ENCODE data around the gene C2CD4D. TPM values are rescaled to one million over a fixed set of nuclear protein-coding genes. Genes with fewer than 3 reads are reported as not detected.

The C2CD4D gene
- total RNA-seq, 2 experiments from 2014 or later = 1.3 to 1.6 TPM

DNA sequence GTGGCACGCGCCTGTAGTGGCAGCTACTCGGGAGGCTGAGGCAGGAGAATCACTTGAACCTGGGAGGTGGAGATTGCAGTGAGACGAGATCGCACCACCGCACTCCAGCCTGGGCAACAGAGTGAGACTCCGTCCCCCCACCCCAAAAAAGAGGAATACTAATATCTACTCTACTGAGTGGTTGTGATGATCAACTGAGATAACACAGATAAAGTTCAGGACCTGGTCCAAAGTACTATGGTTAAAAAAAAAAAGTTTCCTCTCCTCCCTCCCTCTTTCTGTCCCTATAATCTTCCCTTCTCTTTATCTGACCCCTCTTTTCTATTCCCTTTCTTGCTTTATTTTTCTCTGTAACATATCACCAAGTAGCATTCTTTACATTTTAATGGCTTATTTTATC is 4.0 kb downstream of the C2CD4D start:
- Mint-ChIP-seq H3K27me3 (no peaks in the 10 kb centered on the region), H3K4me1 (ENCODE audit: low read depth) (peaks cover 63% of the 10 kb centered on the region), H3K36me3 (ENCODE audit: low read depth) (peaks cover 2% of the 10 kb centered on the region), H3K4me3 (no peak overlapping the region), H3K27ac (no peak overlapping the region), H3K9me3 (no peaks in the 10 kb centered on the region)
- TF ChIP-seq, protein P1, sequence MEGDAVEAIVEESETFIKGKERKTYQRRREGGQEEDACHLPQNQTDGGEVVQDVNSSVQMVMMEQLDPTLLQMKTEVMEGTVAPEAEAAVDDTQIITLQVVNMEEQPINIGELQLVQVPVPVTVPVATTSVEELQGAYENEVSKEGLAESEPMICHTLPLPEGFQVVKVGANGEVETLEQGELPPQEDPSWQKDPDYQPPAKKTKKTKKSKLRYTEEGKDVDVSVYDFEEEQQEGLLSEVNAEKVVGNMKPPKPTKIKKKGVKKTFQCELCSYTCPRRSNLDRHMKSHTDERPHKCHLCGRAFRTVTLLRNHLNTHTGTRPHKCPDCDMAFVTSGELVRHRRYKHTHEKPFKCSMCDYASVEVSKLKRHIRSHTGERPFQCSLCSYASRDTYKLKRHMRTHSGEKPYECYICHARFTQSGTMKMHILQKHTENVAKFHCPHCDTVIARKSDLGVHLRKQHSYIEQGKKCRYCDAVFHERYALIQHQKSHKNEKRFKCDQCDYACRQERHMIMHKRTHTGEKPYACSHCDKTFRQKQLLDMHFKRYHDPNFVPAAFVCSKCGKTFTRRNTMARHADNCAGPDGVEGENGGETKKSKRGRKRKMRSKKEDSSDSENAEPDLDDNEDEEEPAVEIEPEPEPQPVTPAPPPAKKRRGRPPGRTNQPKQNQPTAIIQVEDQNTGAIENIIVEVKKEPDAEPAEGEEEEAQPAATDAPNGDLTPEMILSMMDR (IDR thresholded peaks at IDR 0.05) = no peak
- DNase-seq = no peak
- ChIA-PET CTCF (interaction anchor here (0.7 to 3.0 kb wide), 21 partner anchors 8 to 391 kb away, joined by 3 to 29 read pairs (median 5); partner anchors contain the start of gene MRPL9), POLR2A (no interaction called here)
- intact Hi-C loops (cut with micrococcal nuclease) = loop anchor here (5.0 to 10.0 kb wide), 2 partner anchors 73 to 241 kb away; partner anchors contain the start of gene MRPL9
- no peak for ATAC-seq

DNA sequence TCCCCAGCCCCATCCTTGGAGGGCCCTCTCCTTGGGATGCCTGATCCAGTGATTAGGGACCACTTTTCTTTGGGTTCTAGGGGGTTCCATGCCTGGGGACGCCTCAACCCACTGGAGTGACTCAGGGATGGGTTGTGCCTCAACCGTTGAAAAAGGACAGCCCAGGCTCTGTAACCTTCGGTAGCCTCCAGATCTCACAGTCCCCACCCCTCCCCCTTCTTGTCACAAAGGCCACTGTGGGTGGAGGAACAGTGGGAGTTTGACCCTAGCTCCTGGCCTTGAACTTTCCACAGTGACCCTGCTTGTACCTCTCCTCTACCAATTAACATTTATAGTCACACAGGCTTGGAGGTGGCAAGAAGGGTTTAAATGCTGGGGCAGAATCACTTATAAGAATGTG is 5.4 kb downstream of the C2CD4D start:
- H3K27me3 Mint-ChIP-seq = no peaks in the 10 kb centered on the region
- no peaks in the 10 kb centered on the region for H3K36me3 Mint-ChIP-seq (ENCODE audit: low read depth)
- no peaks in the 10 kb centered on the region for H3K9me3 Mint-ChIP-seq
- TF ChIP-seq, protein P1 (IDR thresholded peaks at IDR 0.05) = no peak
- H3K27ac Mint-ChIP-seq = no peak overlapping the region
- DNase-seq (peak; percentile 28), ATAC-seq (no peak)
- ChIA-PET POLR2A (interaction anchor here (1.5 to 1.6 kb wide), 2 partner anchors 12 to 78 kb away, joined by 3 read pairs; no protein-coding TSS in a partner anchor), CTCF (interaction anchor here (0.8 to 1.7 kb wide), 7 partner anchors 8 to 493 kb away, joined by 3 to 9 read pairs (median 3); partner anchors contain the start of gene TDRKH)
- peaks cover 66% of the 10 kb centered on the region for H3K4me1 Mint-ChIP-seq (ENCODE audit: low read depth)
- no peak overlapping the region for H3K4me3 Mint-ChIP-seq
- intact Hi-C loops (cut with micrococcal nuclease) = loop anchor here (10.0 kb wide), 1 partner anchor 239 kb away; no protein-coding TSS in a partner anchor

DNA sequence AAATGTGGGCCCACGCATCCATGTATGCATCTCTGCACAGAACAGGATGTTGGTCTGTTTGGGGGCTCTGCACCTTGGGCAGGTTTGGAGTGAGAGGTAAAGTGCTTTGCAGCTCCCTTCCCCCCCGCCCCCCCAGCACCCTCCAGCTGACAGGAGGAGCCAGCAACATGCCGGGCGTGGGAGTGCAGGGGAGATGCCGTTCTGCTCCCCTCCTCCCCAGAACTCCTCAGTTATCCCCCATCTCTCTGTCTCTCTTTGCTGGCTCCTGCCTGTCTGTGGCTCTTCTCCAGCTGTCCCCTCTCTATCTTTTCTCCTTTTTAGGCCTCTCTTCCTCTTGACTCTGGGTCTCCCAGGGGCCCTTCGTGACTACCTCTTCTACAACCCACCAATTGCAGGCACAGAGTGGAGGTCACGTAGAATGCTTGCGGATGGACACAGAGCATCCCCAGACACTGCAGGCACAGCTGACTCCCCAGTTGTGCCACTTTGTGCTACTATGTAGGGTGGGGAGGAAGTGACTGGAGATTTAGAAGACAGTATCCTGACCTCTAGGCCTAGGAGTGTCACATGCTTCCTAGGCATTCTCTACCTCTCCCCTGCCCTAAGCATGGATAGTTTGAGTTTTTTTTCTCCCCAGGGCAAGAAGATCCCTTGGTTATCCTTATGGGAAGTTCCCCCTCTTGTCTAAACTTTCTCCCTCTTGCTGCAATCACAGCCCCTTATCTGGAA is 6.3 kb downstream of the C2CD4D start:
- DNase-seq (peak; percentile 30), ATAC-seq (no peak)
- intact Hi-C loops (cut with micrococcal nuclease) = loop anchor here (10.0 kb wide), 1 partner anchor 239 kb away; no protein-coding TSS in a partner anchor
- no peaks in the 10 kb centered on the region for H3K9me3 Mint-ChIP-seq
- ChIA-PET CTCF (no interaction called here), POLR2A (interaction anchor here (0.8 to 1.6 kb wide), 3 partner anchors 11 to 77 kb away, joined by 3 read pairs; partner anchors contain the start of gene TDRKH)
- peaks cover 75% of the 10 kb centered on the region for H3K4me1 Mint-ChIP-seq (ENCODE audit: low read depth)
- H3K4me3 Mint-ChIP-seq = no peak overlapping the region
- H3K27ac Mint-ChIP-seq = no peak overlapping the region
- TF ChIP-seq, protein P1 (IDR thresholded peaks at IDR 0.05) = no peak
- no peaks in the 10 kb centered on the region for H3K36me3 Mint-ChIP-seq (ENCODE audit: low read depth)
- no peaks in the 10 kb centered on the region for H3K27me3 Mint-ChIP-seq

DNA sequence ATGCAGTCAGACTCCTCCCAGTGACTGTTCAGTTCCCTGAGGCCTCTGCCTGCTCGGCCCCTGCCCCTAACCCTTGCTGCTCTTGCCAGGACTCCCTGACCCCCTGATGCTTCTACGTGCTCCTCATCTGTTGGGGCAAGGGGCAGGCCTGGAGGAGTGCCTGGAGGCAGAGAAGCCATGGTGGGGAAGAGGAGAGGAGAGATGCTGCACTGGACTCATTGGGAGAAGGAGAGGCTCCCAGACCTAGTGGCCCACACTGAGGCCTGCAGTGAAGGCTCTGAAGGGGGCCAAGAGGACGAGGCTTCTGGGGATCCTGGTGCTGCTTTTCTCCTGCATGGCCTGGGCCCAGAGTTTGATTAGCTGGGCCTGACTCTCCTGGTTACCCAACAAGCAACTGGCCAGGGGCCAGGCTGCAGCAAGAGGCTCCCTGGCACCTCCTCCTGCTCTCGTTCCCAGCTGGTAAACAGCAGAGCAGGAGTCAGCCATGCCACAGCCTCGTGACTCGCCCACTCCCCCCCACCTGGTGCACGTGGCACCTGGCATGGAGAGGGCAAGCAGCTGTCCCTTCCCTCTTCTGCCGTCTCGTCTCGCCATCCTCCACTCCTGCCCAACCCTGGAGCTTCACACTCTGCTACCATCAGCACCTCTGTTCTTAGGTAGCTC is 7.2 kb downstream of the C2CD4D start:
- Mint-ChIP-seq H3K9me3 (no peaks in the 10 kb centered on the region), H3K27me3 (no peaks in the 10 kb centered on the region), H3K36me3 (ENCODE audit: low read depth) (no peaks in the 10 kb centered on the region), H3K27ac (no peak overlapping the region), H3K4me3 (no peak overlapping the region), H3K4me1 (ENCODE audit: low read depth) (peaks cover 80% of the 10 kb centered on the region)
- POLR2A ChIA-PET = interaction anchor here (0.8 kb wide), 1 partner anchor 42 kb away, joined by 3 read pairs; the partner anchor contains the start of gene TDRKH
- ATAC-seq (no peak), DNase-seq (no peak)
- intact Hi-C loops (cut with micrococcal nuclease) = loop anchor here (10.0 kb wide), 1 partner anchor 238 kb away; no protein-coding TSS in a partner anchor
- TF ChIP-seq, protein P1 (IDR thresholded peaks at IDR 0.05) = no peak
- CTCF ChIA-PET = no interaction called here
